Activated CD4-positive, alpha-beta T cell treated with anti-CD3 and anti-CD28 coated beads, Interleukin-2, amount 10 ng/mL, durations not matched to agents 7 days and 5 days (primary cell): Measurements from ENCODE around the gene CAV3. TPM values are rescaled to one million over a fixed set of nuclear protein-coding genes. Genes with fewer than 3 reads are reported as not detected.
"Not testable (repeated sequence)": the region's sequence is repeated elsewhere in the genome, so short reads cannot be mapped to it uniquely, and the experiment has no call there.

Experiments used
- CTCF ChIA-PET: fragments of 350-600 bp; sonication (Branson Sonifier 250); formaldehyde crosslinking; loops from one replicate; lab custom pipeline; 2021; ENCODE audit warnings: antibody characterized with exemption; lab: Charles Lee
- POLR2A ChIA-PET: fragments of 350-600 bp; sonication (Branson Sonifier 250); formaldehyde crosslinking; loops from one replicate; lab custom pipeline; 2021; ENCODE audit warnings: antibody characterized with exemption; lab: Charles Lee
- DNase-seq: peaks from one replicate; pipeline ENCODE4 v3.0.0-alpha.2; 2020
- H3K27ac Mint-ChIP-seq: one replicate; pipeline ENCODE4 v1.8.0; 2021; ENCODE audit warnings: mild to moderate bottlenecking, moderate library complexity, mixed read lengths
- H3K27me3 Mint-ChIP-seq: one replicate; pipeline ENCODE4 v1.8.0; 2021; ENCODE audit warnings: mixed read lengths
- H3K36me3 Mint-ChIP-seq: one replicate; pipeline ENCODE4 v1.8.0; 2021; ENCODE audit warnings: low read depth, mixed read lengths
- H3K4me1 Mint-ChIP-seq: one replicate; pipeline ENCODE4 v1.8.0; 2021; ENCODE audit warnings: mixed read lengths
- H3K4me3 Mint-ChIP-seq: one replicate; pipeline ENCODE4 v1.8.0; 2021; ENCODE audit warnings: mild to moderate bottlenecking, moderate library complexity, mixed read lengths
- H3K9me3 Mint-ChIP-seq: one replicate; pipeline ENCODE4 v1.8.0; 2021; ENCODE audit warnings: mixed read lengths
- total RNA-seq, 2 experiments: library from RNA; stranded (reverse); gene quantifications; one replicate each; pipeline ENCODE4 v1.2.3, GENCODE V29; 2021

Gene CAV3
- total RNA-seq = not detected

GRCh38 chr3:8733332-8734094, at the start of gene CAV3:
TSS of gene CAV3 (plus strand) at chr3:8733802. CDS start at chr3:8733877, 75 bp downstream.
- H3K4me1 Mint-ChIP-seq = no peaks in the 10 kb centered on the region
- H3K9me3 Mint-ChIP-seq = no peaks in the 10 kb centered on the region
- no peak for DNase-seq
- POLR2A ChIA-PET = no interaction called here
- CTCF ChIA-PET = no interaction called here
- H3K4me3 Mint-ChIP-seq = no peak within 1 kb of the TSS
- no peak within 1 kb of the TSS for H3K27ac Mint-ChIP-seq
- H3K36me3 Mint-ChIP-seq = no peaks in the 10 kb centered on the region
- no peaks in the 10 kb centered on the region for H3K27me3 Mint-ChIP-seq

- H3K9me3 Mint-ChIP-seq, POLR2A ChIA-PET, CTCF ChIA-PET, DNase-seq, H3K4me3 Mint-ChIP-seq, H3K27me3 Mint-ChIP-seq, H3K4me1 Mint-ChIP-seq, H3K36me3 Mint-ChIP-seq, H3K27ac Mint-ChIP-seq: not testable (repeated sequence)
Measured at GRCh38 chr3:8684992-8685391, 48.6 kb upstream of the CAV3 start.

- H3K4me1 Mint-ChIP-seq = not testable (repeated sequence)
Measured at GRCh38 chr3:8691295-8691694, 42.3 kb upstream of the CAV3 start.

GRCh38 chr3:8702560-8702959, 31.0 kb upstream of the CAV3 start:
- H3K4me3 Mint-ChIP-seq = no peak overlapping the region
- H3K27ac Mint-ChIP-seq = no peak overlapping the region
- DNase-seq = no peak
- H3K9me3 Mint-ChIP-seq = peaks cover 7% of the 10 kb centered on the region
- no peaks in the 10 kb centered on the region for H3K27me3 Mint-ChIP-seq
- CTCF ChIA-PET = no interaction called here
- POLR2A ChIA-PET = no interaction called here
- H3K4me1 Mint-ChIP-seq = no peaks in the 10 kb centered on the region
- H3K36me3 Mint-ChIP-seq = no peaks in the 10 kb centered on the region

More at GRCh38 chr3:8691295-8691694, 42.3 kb upstream of the CAV3 start:
- POLR2A ChIA-PET, CTCF ChIA-PET, H3K36me3 Mint-ChIP-seq, H3K9me3 Mint-ChIP-seq, H3K27ac Mint-ChIP-seq, DNase-seq, H3K27me3 Mint-ChIP-seq, H3K4me3 Mint-ChIP-seq: not testable (repeated sequence)

DNA sequence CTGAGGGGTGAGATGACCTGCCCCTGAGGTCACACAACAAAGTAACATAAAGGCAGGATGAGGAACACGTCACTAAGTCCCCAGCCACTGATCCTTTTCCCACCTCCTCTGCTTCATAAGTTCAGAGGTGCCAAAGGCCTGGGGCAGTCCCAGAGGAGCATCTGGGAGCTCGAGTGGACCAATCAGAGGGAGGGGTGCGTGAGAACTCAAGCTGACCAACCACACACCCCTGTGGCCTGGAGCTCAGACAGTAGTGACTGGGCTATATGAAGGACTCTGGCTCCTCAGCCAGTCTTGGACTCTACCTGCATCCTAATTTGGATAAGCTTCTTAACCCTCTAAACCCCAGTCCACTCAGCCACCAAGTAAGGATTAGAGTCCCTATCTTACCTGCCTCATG, 28.0 kb upstream of the CAV3 start:
- CTCF ChIA-PET = no interaction called here

DNA sequence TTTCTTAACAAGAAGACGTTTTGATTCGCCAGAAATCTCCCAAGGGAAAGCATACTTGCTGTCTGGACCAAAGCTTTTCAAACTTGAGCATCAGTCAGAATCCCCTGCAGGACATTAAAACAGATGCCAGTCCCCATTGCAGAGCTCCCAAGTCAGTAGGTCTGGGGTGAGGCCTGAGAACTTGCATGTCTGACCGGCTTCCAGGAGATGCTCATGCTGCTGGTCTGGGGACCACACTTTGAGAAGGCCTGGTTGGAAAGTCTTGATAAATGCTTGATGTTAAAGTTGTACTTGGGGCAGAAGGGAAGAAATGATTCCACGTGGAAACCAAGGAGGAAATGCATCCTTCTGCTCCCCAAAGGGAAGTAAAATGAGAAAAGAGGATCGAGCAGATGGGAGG, 24.3 kb upstream of the CAV3 start:
- Mint-ChIP-seq H3K9me3 (peaks cover 4% of the 10 kb centered on the region), H3K4me3 (no peak overlapping the region), H3K27ac (no peak overlapping the region), H3K4me1 (no peaks in the 10 kb centered on the region), H3K27me3 (no peaks in the 10 kb centered on the region), H3K36me3 (no peaks in the 10 kb centered on the region)
- ChIA-PET CTCF (no interaction called here), POLR2A (no interaction called here)
- no peak for DNase-seq

More for the DNA sequence above, 28.0 kb upstream of the CAV3 start:
- Mint-ChIP-seq H3K4me1 (no peaks in the 10 kb centered on the region), H3K27ac (no peak overlapping the region), H3K4me3 (no peak overlapping the region), H3K27me3 (no peaks in the 10 kb centered on the region), H3K36me3 (no peaks in the 10 kb centered on the region), H3K9me3 (peaks cover 7% of the 10 kb centered on the region)
- POLR2A ChIA-PET = no interaction called here
- no peak for DNase-seq

DNA sequence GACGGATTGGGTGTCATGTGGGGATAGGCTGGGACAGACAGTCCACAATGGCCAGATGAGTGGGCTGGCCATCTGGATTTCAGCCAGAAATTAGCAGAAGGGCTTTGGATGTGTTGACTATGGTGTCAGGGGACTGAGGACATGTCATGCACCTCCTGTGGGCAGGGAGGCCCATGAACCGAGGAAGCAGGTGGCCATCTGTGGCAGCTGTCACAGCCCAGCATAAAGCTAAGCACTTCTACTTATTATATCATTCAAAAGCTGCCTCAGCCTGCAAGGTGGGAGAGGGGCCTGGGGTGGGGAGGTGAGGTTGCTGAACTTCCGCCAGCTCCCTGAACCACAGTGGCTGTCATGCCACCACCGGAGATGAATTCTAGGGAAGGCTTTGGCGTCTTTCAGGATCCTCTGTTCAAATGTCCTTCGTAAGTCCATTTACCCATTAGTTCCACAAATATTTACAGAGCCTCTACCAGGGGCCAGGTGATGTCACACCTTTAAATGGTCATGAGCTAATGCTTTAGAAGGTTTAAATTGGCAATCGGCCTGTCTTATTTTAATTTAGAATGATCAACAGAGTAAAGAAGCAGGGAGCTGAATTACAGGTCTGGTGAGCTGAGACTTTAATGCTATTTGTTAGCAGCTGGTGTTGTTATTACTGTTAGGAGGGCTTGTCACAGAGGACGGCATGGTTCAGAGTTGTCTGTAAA, 23.6 kb upstream of the CAV3 start:
- peaks cover 3% of the 10 kb centered on the region for H3K9me3 Mint-ChIP-seq
- CTCF ChIA-PET = no interaction called here
- no peaks in the 10 kb centered on the region for H3K4me1 Mint-ChIP-seq
- POLR2A ChIA-PET = no interaction called here
- no peak for DNase-seq
- H3K27ac Mint-ChIP-seq = no peak overlapping the region
- no peaks in the 10 kb centered on the region for H3K36me3 Mint-ChIP-seq
- no peaks in the 10 kb centered on the region for H3K27me3 Mint-ChIP-seq
- H3K4me3 Mint-ChIP-seq = no peak overlapping the region

DNA sequence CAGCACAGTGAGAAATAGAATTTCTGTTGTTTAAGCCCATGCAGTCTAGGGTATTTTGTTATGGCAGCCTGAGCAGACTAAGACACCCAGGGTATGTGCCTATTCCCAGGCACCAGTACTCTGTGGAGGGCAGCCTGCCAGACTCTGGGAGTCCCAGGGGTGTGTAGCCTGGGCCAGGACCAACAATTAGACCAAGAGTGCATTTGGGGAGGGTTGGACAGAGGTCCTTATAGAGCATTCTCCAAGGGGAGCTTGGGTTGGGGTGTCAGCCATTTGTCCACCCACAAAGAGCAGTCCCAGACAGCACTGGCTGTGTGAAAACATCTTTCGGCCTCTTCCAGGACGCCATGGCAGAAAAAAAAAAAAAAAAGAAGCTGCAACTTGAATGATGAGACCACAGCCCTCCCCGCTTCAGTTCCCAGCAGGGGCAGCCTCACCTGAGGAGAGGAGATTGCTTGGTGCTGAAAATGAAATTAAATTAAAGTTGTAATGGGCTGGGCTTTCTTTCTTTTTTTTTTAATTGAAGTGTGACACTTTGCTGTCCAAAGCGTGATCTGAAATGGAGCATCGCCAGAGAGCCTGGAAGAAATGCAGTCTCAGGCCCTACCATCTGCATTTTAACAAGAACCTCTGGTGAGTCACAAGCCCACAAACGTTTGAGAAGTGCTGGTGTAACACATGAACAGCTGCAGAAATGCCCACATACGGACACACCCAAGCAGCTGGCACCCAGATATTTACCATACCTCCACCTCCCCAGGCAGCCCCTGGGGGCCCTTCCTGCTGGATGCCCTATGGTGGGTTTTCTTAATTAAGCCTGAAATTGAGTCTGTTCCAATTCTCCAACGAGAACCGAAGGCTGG, 21.3 kb upstream of the CAV3 start:
- Mint-ChIP-seq H3K27me3 (no peaks in the 10 kb centered on the region), H3K36me3 (no peaks in the 10 kb centered on the region), H3K9me3 (no peaks in the 10 kb centered on the region), H3K4me1 (no peaks in the 10 kb centered on the region), H3K4me3 (no peak overlapping the region), H3K27ac (no peak overlapping the region)
- CTCF ChIA-PET = interaction anchor here (0.6 kb wide), 1 partner anchor 1510 kb away, joined by 4 read pairs; no protein-coding TSS in a partner anchor
- DNase-seq = no peak
- POLR2A ChIA-PET = no interaction called here

DNA sequence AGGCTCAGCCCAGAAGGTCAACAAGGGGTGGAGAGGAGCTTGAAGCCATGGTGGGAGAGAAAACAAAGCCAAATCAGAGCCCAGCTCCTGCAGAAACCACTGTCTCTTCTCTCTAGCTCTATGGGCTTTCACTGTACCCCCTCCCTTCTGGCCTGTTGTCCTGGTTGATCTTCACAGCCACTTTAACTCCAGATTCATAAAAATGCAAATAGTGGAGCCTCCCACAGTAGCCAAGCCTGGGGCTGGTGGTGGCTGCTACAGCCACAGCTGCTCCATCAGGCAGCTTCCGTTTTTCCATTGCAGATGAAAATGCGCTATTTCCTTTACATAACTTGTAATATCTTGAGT, 20.7 kb upstream of the CAV3 start:
- Mint-ChIP-seq H3K36me3 (no peaks in the 10 kb centered on the region), H3K27ac (no peak overlapping the region)
- CTCF ChIA-PET = interaction anchor here (0.6 to 1.4 kb wide), 2 partner anchors 16 to 1510 kb away, joined by 3 to 4 read pairs; no protein-coding TSS in a partner anchor

DNA sequence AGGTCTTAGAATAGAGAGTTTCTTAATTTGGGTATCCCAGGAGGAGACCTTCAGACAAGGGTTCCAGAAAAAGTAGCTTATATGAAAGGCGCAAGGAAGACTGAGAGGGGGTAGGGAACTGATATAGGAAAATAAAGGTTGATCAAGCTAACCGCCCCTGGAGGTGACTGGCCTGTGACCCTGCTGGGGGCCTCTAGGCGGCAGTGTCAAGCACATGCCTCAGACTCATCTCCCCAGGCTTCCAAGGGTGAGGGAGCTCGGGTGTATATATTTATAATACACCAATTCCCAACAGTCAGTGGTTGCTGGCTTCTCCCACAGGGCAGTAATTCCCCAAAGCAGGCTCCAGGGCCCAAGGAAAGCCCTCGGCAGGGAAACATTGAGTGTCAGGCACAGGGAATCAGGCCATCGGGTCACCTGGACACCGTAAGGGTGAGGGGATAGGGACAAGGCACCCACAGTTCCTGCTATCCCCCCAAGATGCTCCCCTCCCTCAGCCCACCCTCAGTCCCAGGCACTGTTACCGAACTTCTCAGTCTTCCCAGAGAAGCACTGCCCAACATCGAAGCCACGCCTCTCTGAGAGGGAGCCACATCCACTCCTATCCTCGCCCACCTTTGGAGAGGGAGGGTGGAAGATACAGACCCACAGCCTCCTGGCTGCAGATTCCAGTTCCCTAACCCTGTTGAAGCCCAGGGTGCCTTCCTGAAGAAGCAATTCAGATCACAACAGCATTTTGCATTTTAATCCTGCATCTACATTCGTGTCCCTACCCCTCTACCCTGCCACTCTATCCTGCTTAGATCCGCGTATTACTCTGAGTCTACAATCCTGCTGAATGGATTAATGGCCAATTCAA, 19.5 kb upstream of the CAV3 start:
- no peak overlapping the region for H3K4me3 Mint-ChIP-seq
- no peaks in the 10 kb centered on the region for H3K36me3 Mint-ChIP-seq
- H3K4me1 Mint-ChIP-seq = no peaks in the 10 kb centered on the region
- H3K27ac Mint-ChIP-seq = no peak overlapping the region
- no peaks in the 10 kb centered on the region for H3K27me3 Mint-ChIP-seq
- no peak for DNase-seq
- ChIA-PET POLR2A (no interaction called here), CTCF (interaction anchor here (1.4 kb wide), 1 partner anchor 15 kb away, joined by 3 read pairs; no protein-coding TSS in a partner anchor)
- no peaks in the 10 kb centered on the region for H3K9me3 Mint-ChIP-seq

More for the DNA sequence above, 20.7 kb upstream of the CAV3 start:
- POLR2A ChIA-PET = no interaction called here
- no peaks in the 10 kb centered on the region for H3K9me3 Mint-ChIP-seq
- H3K4me3 Mint-ChIP-seq = no peak overlapping the region
- no peaks in the 10 kb centered on the region for H3K27me3 Mint-ChIP-seq
- no peaks in the 10 kb centered on the region for H3K4me1 Mint-ChIP-seq
- no peak for DNase-seq

- POLR2A ChIA-PET, H3K9me3 Mint-ChIP-seq, H3K4me3 Mint-ChIP-seq, CTCF ChIA-PET, DNase-seq, H3K27ac Mint-ChIP-seq, H3K36me3 Mint-ChIP-seq, H3K27me3 Mint-ChIP-seq, H3K4me1 Mint-ChIP-seq: not testable (repeated sequence)
Measured at GRCh38 chr3:8715757-8716156, 17.8 kb upstream of the CAV3 start.

DNA sequence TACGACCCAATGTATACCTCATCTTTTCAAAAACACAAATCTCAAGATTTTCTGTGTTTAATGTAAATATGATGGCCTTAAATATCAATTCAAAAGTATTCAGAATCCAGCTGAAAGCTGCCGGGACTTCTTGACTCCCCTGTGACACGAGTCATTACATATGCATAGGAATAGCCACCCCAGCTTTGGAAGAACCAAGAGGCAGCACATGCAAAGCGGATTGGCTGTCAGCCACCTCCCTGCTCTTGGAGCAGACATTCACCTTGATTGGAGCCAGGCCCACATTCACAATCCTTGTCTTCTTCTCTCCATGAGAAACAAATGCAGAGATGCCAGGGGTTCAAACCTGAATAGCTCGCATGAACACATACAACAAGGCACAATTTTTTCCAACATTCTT, 10.8 kb upstream of the CAV3 start:
- H3K27me3 Mint-ChIP-seq = peaks cover 3% of the 10 kb centered on the region
- no peaks in the 10 kb centered on the region for H3K4me1 Mint-ChIP-seq
- CTCF ChIA-PET = no interaction called here
- no peak overlapping the region for H3K4me3 Mint-ChIP-seq
- POLR2A ChIA-PET = no interaction called here
- no peak for DNase-seq
- peaks cover 3% of the 10 kb centered on the region for H3K9me3 Mint-ChIP-seq
- H3K36me3 Mint-ChIP-seq = no peaks in the 10 kb centered on the region
- H3K27ac Mint-ChIP-seq = no peak overlapping the region
